Skin of body (tissue), 2 donors: ENCODE measurements around the gene DDR2. TPM values are rescaled to one million over a fixed set of nuclear protein-coding genes. Genes with fewer than 3 reads are reported as not detected.
"Not testable (repeated sequence)": the region's sequence is repeated elsewhere in the genome, so short reads cannot be mapped to it uniquely, and the experiment has no call there.

Source experiments
- DNase-seq: peaks from one replicate; lab custom pipeline; 2025; lab: John Stamatoyannopoulos, UW
- total RNA-seq: library from RNA; depleted of rRNA; stranded (reverse); fragments of >200 nt; gene quantifications from one replicate; pipeline ENCODE4 v1.2.3, GENCODE V29; 2014

DDR2 gene
- total RNA-seq, 1 donor from 2014 or later = 61.7 TPM

- no peak for DNase-seq
These were observed 88.7 kb downstream of the DDR2 start for GRCh38 chr1:162720996-162721395.

- no peak for DNase-seq
These were observed 89.2 kb downstream of the DDR2 start for GRCh38 chr1:162721471-162721870.

- no peak for DNase-seq
These were observed 89.8 kb downstream of the DDR2 start for GRCh38 chr1:162722036-162722435.

- no peak for DNase-seq
These were observed 92.4 kb downstream of the DDR2 start for GRCh38 chr1:162724583-162725120.

- no peak for DNase-seq
These were observed 93.1 kb downstream of the DDR2 start for GRCh38 chr1:162725301-162725837.

- DNase-seq = no peak
These were observed 94.3 kb downstream of the DDR2 start for GRCh38 chr1:162726555-162726954.

GRCh38 chr1:162727493-162727892 is 95.2 kb downstream of the DDR2 start:
- DNase-seq = not testable (repeated sequence)

GRCh38 chr1:162728573-162728972 is 96.3 kb downstream of the DDR2 start:
- DNase-seq = no peak

- not testable (repeated sequence) for DNase-seq
These were observed 97.0 kb downstream of the DDR2 start for GRCh38 chr1:162729195-162729774.

GRCh38 chr1:162732094-162732493 is 99.8 kb downstream of the DDR2 start:
- DNase-seq = no peak

GRCh38 chr1:162732566-162733335 is 100.5 kb downstream of the DDR2 start:
- no peak for DNase-seq

- no peak for DNase-seq
These were observed 101.0 kb downstream of the DDR2 start for GRCh38 chr1:162733336-162733590.

GRCh38 chr1:162734047-162734446 is 101.8 kb downstream of the DDR2 start:
- DNase-seq = no peak

GRCh38 chr1:162736184-162736583 is 103.9 kb downstream of the DDR2 start:
- DNase-seq = no peak

GRCh38 chr1:162736633-162737067 is 104.4 kb downstream of the DDR2 start:
- no peak for DNase-seq

- DNase-seq = no peak
These were observed 108.5 kb downstream of the DDR2 start for GRCh38 chr1:162740755-162741154.

GRCh38 chr1:162741574-162741973 is 109.3 kb downstream of the DDR2 start:
- DNase-seq = no peak

GRCh38 chr1:162746264-162746942 is 114.1 kb downstream of the DDR2 start:
- DNase-seq = not testable (repeated sequence)

- no peak for DNase-seq
These were observed 120.9 kb downstream of the DDR2 start for GRCh38 chr1:162753001-162753658.

- DNase-seq = no peak
These were observed 121.8 kb downstream of the DDR2 start for GRCh38 chr1:162753998-162754585.

- no peak for DNase-seq
These were observed 123.0 kb downstream of the DDR2 start for GRCh38 chr1:162755306-162755705.
